Duodenal mucosa (tissue), 2 donors: Measurements from ENCODE around the gene LRP1.

Source experiments
- H3K27ac ChIP-seq: one replicate; pipeline ENCODE4 v1.7.0; 2013; ENCODE audit warnings: low read depth, low read length
- H3K27me3 ChIP-seq, 2 donors: one replicate each; pipeline ENCODE4 v1.7.0; 2013; ENCODE audit warnings: low read length in 2 of 2, control low read depth in 1 of 2; ENCODE audit not compliant: insufficient read depth in 2 of 2, control insufficient read depth in 1 of 2
- H3K36me3 ChIP-seq, 2 donors: one replicate each; pipeline ENCODE4 v1.7.0; 2013; ENCODE audit warnings: low read length in 2 of 2, control low read depth in 1 of 2; ENCODE audit not compliant: insufficient read depth in 2 of 2, control insufficient read depth in 1 of 2
- H3K4me1 ChIP-seq, 2 donors: one replicate each; pipeline ENCODE4 v1.7.0; 2013; ENCODE audit warnings: low read length in 2 of 2, control low read depth in 1 of 2; ENCODE audit not compliant: insufficient read depth in 2 of 2, control insufficient read depth in 1 of 2
- H3K4me3 ChIP-seq, 2 donors: one replicate each; pipeline ENCODE4 v1.7.0; 2013; ENCODE audit warnings: low read length in 2 of 2, low read depth in 1 of 2
- H3K9ac ChIP-seq, 2 donors: one replicate each; pipeline ENCODE4 v1.7.0; 2013; ENCODE audit warnings: low read length in 2 of 2, low read depth in 1 of 2
- H3K9me3 ChIP-seq, 2 donors: one replicate each; pipeline ENCODE4 v1.7.0; 2013; ENCODE audit warnings: low read length in 2 of 2, control low read depth in 1 of 2; ENCODE audit not compliant: control insufficient read depth in 1 of 2

LRP1 gene

GRCh38 chr12:57154804-57155434 is 26.6 kb downstream of the LRP1 start:
- peaks cover 29 to 30% of the 10 kb centered on the region in 2 donors for H3K4me1 ChIP-seq
- no peaks in the 10 kb centered on the region for H3K27me3 ChIP-seq
- no peak overlapping the region for H3K4me3 ChIP-seq
- no peak overlapping the region for H3K27ac ChIP-seq
- no peak overlapping the region for H3K9ac ChIP-seq
- H3K36me3 ChIP-seq: peaks cover 29 to 69% of the 10 kb centered on the region in 2 donors
- no peaks in the 10 kb centered on the region for H3K9me3 ChIP-seq

GRCh38 chr12:57156701-57157403 is 28.6 kb downstream of the LRP1 start:
- no peak overlapping the region for H3K27ac ChIP-seq
- peaks cover 14 to 24% of the 10 kb centered on the region in 2 donors for H3K4me1 ChIP-seq
- peaks cover 48 to 80% of the 10 kb centered on the region in 2 donors for H3K36me3 ChIP-seq
- H3K9me3 ChIP-seq: no peaks in the 10 kb centered on the region
- H3K27me3 ChIP-seq: no peaks in the 10 kb centered on the region
- H3K4me3 ChIP-seq: no peak overlapping the region
- no peak overlapping the region for H3K9ac ChIP-seq

GRCh38 chr12:57157588-57158173 is 29.4 kb downstream of the LRP1 start:
- Histone ChIP-seq H3K4me3 (no peak overlapping the region), H3K9ac (no peak overlapping the region), H3K36me3 (peaks cover 56 to 89% of the 10 kb centered on the region in 2 donors), H3K27me3 (no peaks in the 10 kb centered on the region), H3K4me1 (peaks cover 14 to 16% of the 10 kb centered on the region in 2 donors), H3K27ac (no peak overlapping the region), H3K9me3 (no peaks in the 10 kb centered on the region)

- Histone ChIP-seq H3K27ac (no peak overlapping the region), H3K36me3 (peaks cover 57 to 92% of the 10 kb centered on the region in 2 donors)
Observed at GRCh38 chr12:57158186-57158585, 29.9 kb downstream of the LRP1 start.

GRCh38 chr12:57158665-57159064 is 30.4 kb downstream of the LRP1 start:
- H3K27ac ChIP-seq: no peak overlapping the region
- no peak overlapping the region for H3K9ac ChIP-seq
- H3K36me3 ChIP-seq: peaks cover 54 to 94% of the 10 kb centered on the region in 2 donors
- H3K9me3 ChIP-seq: no peaks in the 10 kb centered on the region
- peaks cover 7 to 14% of the 10 kb centered on the region in 2 donors for H3K4me1 ChIP-seq
- no peak overlapping the region for H3K4me3 ChIP-seq
- H3K27me3 ChIP-seq: no peaks in the 10 kb centered on the region

More at GRCh38 chr12:57158186-57158585, 29.9 kb downstream of the LRP1 start:
- peaks cover 10 to 14% of the 10 kb centered on the region in 2 donors for H3K4me1 ChIP-seq
- H3K9ac ChIP-seq: no peak overlapping the region
- no peaks in the 10 kb centered on the region for H3K9me3 ChIP-seq
- no peaks in the 10 kb centered on the region for H3K27me3 ChIP-seq
- no peak overlapping the region for H3K4me3 ChIP-seq

GRCh38 chr12:57159311-57159710 is 31.0 kb downstream of the LRP1 start:
- Histone ChIP-seq H3K4me3 (no peak overlapping the region), H3K27me3 (no peaks in the 10 kb centered on the region), H3K9me3 (no peaks in the 10 kb centered on the region), H3K4me1 (peaks cover 7 to 13% of the 10 kb centered on the region in 2 donors), H3K36me3 (peaks cover 54 to 88% of the 10 kb centered on the region in 2 donors), H3K27ac (no peak overlapping the region), H3K9ac (no peak overlapping the region)

- no peak overlapping the region for H3K9ac ChIP-seq
- H3K4me1 ChIP-seq: peaks cover 6 to 7% of the 10 kb centered on the region in 2 donors
- H3K27ac ChIP-seq: no peak overlapping the region
Observed at GRCh38 chr12:57160040-57160439, 31.8 kb downstream of the LRP1 start.

GRCh38 chr12:57160741-57161140 is 32.5 kb downstream of the LRP1 start:
- Histone ChIP-seq H3K9ac (no peak overlapping the region), H3K9me3 (no peaks in the 10 kb centered on the region), H3K36me3 (peaks cover 56 to 86% of the 10 kb centered on the region in 2 donors), H3K4me1 (peaks cover 6 to 7% of the 10 kb centered on the region in 2 donors), H3K27me3 (no peaks in the 10 kb centered on the region), H3K4me3 (no peak overlapping the region), H3K27ac (no peak overlapping the region)

More at GRCh38 chr12:57160040-57160439, 31.8 kb downstream of the LRP1 start:
- Histone ChIP-seq H3K27me3 (no peaks in the 10 kb centered on the region), H3K36me3 (peaks cover 53 to 88% of the 10 kb centered on the region in 2 donors), H3K9me3 (no peaks in the 10 kb centered on the region), H3K4me3 (no peak overlapping the region)

- H3K27ac ChIP-seq: no peak overlapping the region
- H3K27me3 ChIP-seq: no peaks in the 10 kb centered on the region
- no peak overlapping the region for H3K9ac ChIP-seq
- no peak overlapping the region for H3K4me3 ChIP-seq
- no peaks in the 10 kb centered on the region for H3K9me3 ChIP-seq
- H3K36me3 ChIP-seq: peaks cover 56 to 86% of the 10 kb centered on the region in 2 donors
- H3K4me1 ChIP-seq: peaks cover 6 to 7% of the 10 kb centered on the region in 2 donors
Observed at GRCh38 chr12:57161491-57161890, 33.2 kb downstream of the LRP1 start.

GRCh38 chr12:57162553-57163125 is 34.4 kb downstream of the LRP1 start:
- Histone ChIP-seq H3K36me3 (peaks cover 64 to 86% of the 10 kb centered on the region in 2 donors), H3K27ac (no peak overlapping the region), H3K4me3 (no peak overlapping the region), H3K9ac (no peak overlapping the region), H3K9me3 (no peaks in the 10 kb centered on the region), H3K4me1 (peaks cover 6 to 7% of the 10 kb centered on the region in 2 donors), H3K27me3 (no peaks in the 10 kb centered on the region)
